Heart right ventricle (tissue), 16 donors: ENCODE measurements around the gene NOTCH4. TPM values are rescaled to one million over a fixed set of nuclear protein-coding genes. Genes with fewer than 3 reads are reported as not detected.
A peak's percentile ranks its signal among the peaks of the same experiment; 100 is the strongest.

Experiments used
- ATAC-seq, 8 donors: fragments of 200-7000 bp; cut with Tn5 transposase; one replicate each; pipeline ENCODE4 v1.9.1; 2020; ENCODE audit warnings: mild to moderate bottlenecking in 8 of 8, moderate library complexity in 8 of 8, moderate number of reproducible peaks in 1 of 8
- DNase-seq, 2 donors: peaks; one replicate each; pipeline ENCODE4 v3.0.0-alpha.2; 2020
- H3K27ac ChIP-seq, 10 donors: fragments of 200-600 bp; sonication (generic) in 2 of 10; one replicate each; pipeline versions ENCODE4 v1.5.0 to v1.8.0; 2020 to 2022; ENCODE audit warnings: mild to moderate bottlenecking in 3 of 10
- H3K27me3 ChIP-seq, 7 donors: fragments of 200-600 bp; one replicate each; pipeline ENCODE4 v1.8.0; 2021 to 2022; ENCODE audit warnings: mild to moderate bottlenecking in 2 of 7
- H3K36me3 ChIP-seq, 9 donors: fragments of 200-600 bp; sonication (generic) in 1 of 9; one replicate each; pipeline versions ENCODE4 v1.5.0 to v1.8.0; 2020 to 2022; ENCODE audit warnings: mild to moderate bottlenecking in 2 of 9
- H3K4me1 ChIP-seq, 9 donors: fragments of 200-600 bp; sonication (generic) in 1 of 9; one replicate each; pipeline versions ENCODE4 v1.5.0 to v1.8.0; 2020 to 2022; ENCODE audit warnings: mild to moderate bottlenecking in 4 of 9
- H3K4me3 ChIP-seq, 10 donors: fragments of 200-600 bp; sonication (generic) in 2 of 10; one replicate each; pipeline versions ENCODE4 v1.5.0 to v1.8.0; 2020 to 2022; ENCODE audit warnings: mild to moderate bottlenecking in 7 of 10, moderate library complexity in 2 of 10
- H3K9me3 ChIP-seq, 11 donors: fragments of 200-600 bp in 10 of 11; sonication (generic) in 2 of 11; one replicate each; pipeline versions ENCODE4 v1.5.0 to v1.8.0; 2013 to 2022; ENCODE audit warnings: mild to moderate bottlenecking in 2 of 11, control low read depth in 1 of 11, moderate library complexity in 1 of 11
- WGBS, 2 donors: extraction: QIAGEN DNeasy Blood & Tissue Kit; methylation state at CpG; one replicate each; pipeline ENCODE4 v1.1.7; 2013; ENCODE audit warnings: inconsistent platforms in 1 of 2; 5-methylcytosine and 5-hydroxymethylcytosine counted together
- intact Hi-C, 10 donors: fragments of 100-400 bp; cut with DNase I; formaldehyde crosslinking; loops; one replicate each; pipeline versions ENCODE4 v1.11.1 to v1.14.2; 2022
- polyA plus RNA-seq, 2 donors: library from polyadenylated mRNA; stranded (reverse); fragments of 200-250 nt; gene quantifications; one replicate each; pipeline ENCODE4 v1.2.3, GENCODE V29; 2013
- total RNA-seq, 10 donors: library from RNA; stranded (reverse); fragmentation: NEBNext Ultra II Directional in 3 of 10; extraction: Animal tissue kit (Norgen Biotek cat#: 25700) in 3 of 10; gene quantifications; one replicate each; pipeline versions ENCODE4 v1.2.1 to v1.2.4, GENCODE V29; 2021 to 2023
- TF ChIP-seq, protein P1 (sequence below), 9 donors: fragments of 200-600 bp; sonication (generic) in 2 of 9; IDR thresholded peaks; one replicate each; pipeline versions ENCODE4 v1.5.0 to v1.8.0; 2021 to 2022; ENCODE audit warnings: antibody characterized with exemption in 9 of 9, mild to moderate bottlenecking in 5 of 9, moderate library complexity in 1 of 9
- donor health status: Arrhythmogenic right ventricular cardiomyopathy.
- donor health status: ischemic (EF 13 %, LVEDD 7.1; RV severe dilation, severe dysfunction).
- donor health status: healthy with polysubstance abuse.
- donor health status: DM: no; HTN: yes; CAD: no.
- donor health status: DM: no; HTN: no; CAD: no.
- donor health status: ischemic (EF 25% LVEDD 6.9; RV normal size, moderate dysfunction).
- donor health status: ischemic (EF 25% LVEDD 5.7; RV mildly dilated, moderate dysfunction).
- donor health status: healthy.
- donor health status: DM: yes; HTN: yes; CAD: no.
- donor health status: Ischemic cardiomyopathy.
- donor health status: ischemic (EF 35%, LVEDD 5.7; RV mildly dilated, moderate dysfunction).
- donor health status: nonischemic (EF 11% LVEDD 7.7; RV severe dilation, severe dysfunction).
- donor health status: DM: yes; HTN: yes; CAD: no.
- donor health status: PGD.
- donor health status: ischemic (EF 29% LVEDD 5.4; RV normal size, mild dysfunction).
- donor health status: nonischemic (EF 23%, LVEDD 6.1; RV moderate dilation, normal function).

NOTCH4 gene
- total and polyA plus RNA-seq, 12 donors: 17.4 to 123 (median 23.9) TPM

- WGBS, 2 donors: 4 to 9% methylated on average over 2 of the region's 2 CpGs
- intact Hi-C loops: loop anchor here in 4 of 10 donors (10.0 kb wide), 2 partner anchors 51 to 1029 kb away; partner anchors contain the start of genes ATF6B (in 3 of the 4), HSD17B8 (in 1 of the 4), RING1 (in 1 of the 4) and RXRB (in 1 of the 4)
- peaks cover 8 to 61% (median 40%) of the 10 kb centered on the region in 9 donors for H3K4me1 ChIP-seq
Measured at GRCh38 chr6:32175322-32175710, 48.6 kb downstream of the NOTCH4 start.

DNA sequence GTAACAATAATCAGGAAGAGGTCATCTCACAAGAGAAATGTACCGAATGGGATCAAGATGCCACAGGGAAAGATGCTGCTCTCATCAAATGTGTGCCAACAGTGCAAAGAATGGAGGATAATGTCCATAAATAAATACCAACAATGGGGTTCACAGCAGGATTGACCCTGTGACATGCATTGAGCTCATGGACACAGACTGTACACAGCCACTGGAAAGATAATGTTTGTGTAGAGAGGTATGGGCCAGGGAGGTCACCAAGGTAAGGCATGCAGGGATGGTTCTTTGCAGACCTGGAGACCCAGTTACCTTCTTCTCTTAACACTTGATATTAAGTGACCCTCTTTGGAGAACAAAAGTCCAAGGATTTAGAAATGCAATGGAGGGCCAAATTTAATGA, 49.5 kb downstream of the NOTCH4 start:
- TF ChIP-seq, protein P1, sequence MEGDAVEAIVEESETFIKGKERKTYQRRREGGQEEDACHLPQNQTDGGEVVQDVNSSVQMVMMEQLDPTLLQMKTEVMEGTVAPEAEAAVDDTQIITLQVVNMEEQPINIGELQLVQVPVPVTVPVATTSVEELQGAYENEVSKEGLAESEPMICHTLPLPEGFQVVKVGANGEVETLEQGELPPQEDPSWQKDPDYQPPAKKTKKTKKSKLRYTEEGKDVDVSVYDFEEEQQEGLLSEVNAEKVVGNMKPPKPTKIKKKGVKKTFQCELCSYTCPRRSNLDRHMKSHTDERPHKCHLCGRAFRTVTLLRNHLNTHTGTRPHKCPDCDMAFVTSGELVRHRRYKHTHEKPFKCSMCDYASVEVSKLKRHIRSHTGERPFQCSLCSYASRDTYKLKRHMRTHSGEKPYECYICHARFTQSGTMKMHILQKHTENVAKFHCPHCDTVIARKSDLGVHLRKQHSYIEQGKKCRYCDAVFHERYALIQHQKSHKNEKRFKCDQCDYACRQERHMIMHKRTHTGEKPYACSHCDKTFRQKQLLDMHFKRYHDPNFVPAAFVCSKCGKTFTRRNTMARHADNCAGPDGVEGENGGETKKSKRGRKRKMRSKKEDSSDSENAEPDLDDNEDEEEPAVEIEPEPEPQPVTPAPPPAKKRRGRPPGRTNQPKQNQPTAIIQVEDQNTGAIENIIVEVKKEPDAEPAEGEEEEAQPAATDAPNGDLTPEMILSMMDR (IDR thresholded peaks at IDR 0.05): no peak
- peaks cover 0 to 19% (median 5%) of the 10 kb centered on the region in 9 donors for H3K36me3 ChIP-seq
- no peak overlapping the region for H3K27ac ChIP-seq
- peaks cover 2 to 52% (median 32%) of the 10 kb centered on the region in 9 donors for H3K4me1 ChIP-seq
- H3K4me3 ChIP-seq: peak overlapping the region in 2 of 10 donors; percentile 67 to 90
- no peak for ATAC-seq
- H3K27me3 ChIP-seq: no peaks in the 10 kb centered on the region
- 75 to 94% methylated on average over 1 of the region's 1 CpG for WGBS, 2 donors
- no peaks in the 10 kb centered on the region for H3K9me3 ChIP-seq
- no peak for DNase-seq
- intact Hi-C loops: loop anchor here in 4 of 10 donors (10.0 kb wide), 2 partner anchors 50 to 1030 kb away; partner anchors contain the start of genes ATF6B (in 3 of the 4), HSD17B8 (in 1 of the 4), RING1 (in 1 of the 4) and RXRB (in 1 of the 4)

More at GRCh38 chr6:32175322-32175710, 48.6 kb downstream of the NOTCH4 start:
- peak overlapping the region; percentile 70 to 98 (median 94) for H3K27ac ChIP-seq
- no peak for ATAC-seq
- H3K9me3 ChIP-seq: no peaks in the 10 kb centered on the region
- H3K36me3 ChIP-seq: peaks cover 0 to 19% (median 5%) of the 10 kb centered on the region in 9 donors
- H3K27me3 ChIP-seq: no peaks in the 10 kb centered on the region
- peak overlapping the region; percentile 63 to 93 (median 86) for H3K4me3 ChIP-seq
- TF ChIP-seq, protein P1 (IDR thresholded peaks at IDR 0.05): no peak
- no peak for DNase-seq

DNA sequence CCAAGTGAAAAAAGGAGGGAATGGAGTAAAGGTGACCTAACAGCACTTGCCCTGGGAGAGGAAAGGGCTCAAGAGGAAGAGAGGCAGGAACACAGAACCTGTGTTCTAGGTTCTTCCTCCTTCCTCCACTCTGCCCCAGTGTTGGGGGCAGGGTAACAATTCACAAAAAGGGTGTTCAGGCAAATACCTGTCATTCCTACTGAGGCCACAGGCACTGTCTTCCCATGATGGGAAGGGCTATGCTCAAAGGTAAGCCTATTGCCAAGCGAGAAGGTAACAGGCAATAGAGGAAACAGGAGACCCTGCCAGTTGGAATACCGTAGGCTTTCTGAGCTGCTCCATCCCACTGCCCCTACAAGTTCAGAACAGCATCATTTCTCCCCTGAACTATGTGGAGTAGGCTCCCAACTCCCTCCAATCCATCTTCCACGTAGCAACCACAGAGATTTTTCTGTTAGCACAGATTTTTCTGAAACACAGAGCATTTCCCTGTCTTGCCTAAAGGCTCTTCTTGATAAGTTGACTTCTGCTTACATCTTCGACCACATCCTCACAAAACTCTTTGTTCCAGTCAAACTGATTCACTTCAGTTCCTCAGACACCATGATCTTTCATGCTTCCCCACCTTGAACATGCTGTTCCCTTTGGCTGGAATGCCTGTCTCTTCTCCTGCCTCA, 50.7 kb downstream of the NOTCH4 start:
- WGBS, 2 donors: 78 to 82% methylated on average over 4 of the region's 4 CpGs
- H3K27me3 ChIP-seq: no peaks in the 10 kb centered on the region
- DNase-seq: no peak
- no peak overlapping the region for H3K4me3 ChIP-seq
- peak overlapping the region in 1 of 10 donors; percentile 6 for H3K27ac ChIP-seq
- TF ChIP-seq, protein P1 (IDR thresholded peaks at IDR 0.05): no peak
- ATAC-seq: no peak
- intact Hi-C loops: loop anchor here in 4 of 10 donors (10.0 kb wide), 2 partner anchors 48 to 1032 kb away; partner anchors contain the start of genes ATF6B (in 3 of the 4), HSD17B8 (in 1 of the 4), RING1 (in 1 of the 4) and RXRB (in 1 of the 4)
- H3K36me3 ChIP-seq: peaks cover 0 to 31% (median 11%) of the 10 kb centered on the region in 9 donors
- H3K4me1 ChIP-seq: peaks cover 0 to 43% (median 23%) of the 10 kb centered on the region in 9 donors
- H3K9me3 ChIP-seq: no peaks in the 10 kb centered on the region

GRCh38 chr6:32171234-32171633, 52.6 kb downstream of the NOTCH4 start:
- peaks cover 0 to 51% (median 17%) of the 10 kb centered on the region in 9 donors for H3K36me3 ChIP-seq
- H3K4me3 ChIP-seq: no peak overlapping the region
- H3K27me3 ChIP-seq: no peaks in the 10 kb centered on the region
- no peak overlapping the region for H3K27ac ChIP-seq
- ATAC-seq (no peak), DNase-seq (no peak)
- 94 to 95% methylated on average over 6 of the region's 6 CpGs for WGBS, 2 donors
- H3K4me1 ChIP-seq: peaks cover 0 to 29% (median 12%) of the 10 kb centered on the region in 9 donors
- TF ChIP-seq, protein P1 (IDR thresholded peaks at IDR 0.05): no peak
- intact Hi-C loops: loop anchor here in 4 of 10 donors (10.0 kb wide), 2 partner anchors 46 to 1034 kb away; partner anchors contain the start of genes ATF6B (in 3 of the 4), HSD17B8 (in 1 of the 4), RING1 (in 1 of the 4) and RXRB (in 1 of the 4)
- no peaks in the 10 kb centered on the region for H3K9me3 ChIP-seq
